ENCODE data around the gene PIF1.
"Not testable (repeated sequence)": the region's sequence is repeated elsewhere in the genome, so short reads cannot be mapped to it uniquely, and the experiment has no call there.

The PIF1 gene

DNA sequence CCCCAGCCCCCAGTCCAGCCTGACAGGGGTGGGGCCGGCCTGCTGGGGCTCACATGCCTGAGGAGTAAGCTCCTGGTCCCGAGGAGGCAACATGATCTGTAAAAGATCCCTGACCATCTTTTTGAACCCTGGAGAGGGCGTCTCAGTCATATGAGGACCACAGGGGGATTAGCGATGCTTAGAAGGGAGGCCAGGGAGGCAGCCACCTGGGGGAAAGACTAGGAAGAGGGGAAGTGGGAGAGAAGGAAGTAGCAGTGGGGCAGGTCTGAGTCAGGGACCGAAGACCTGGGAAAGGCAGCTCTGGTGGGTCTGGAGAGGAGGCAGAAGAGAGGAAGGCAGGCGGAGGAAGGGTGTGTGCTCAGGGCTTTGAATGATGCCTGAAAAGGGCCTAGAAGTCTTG is 18.9 kb downstream of the PIF1 start:
- Mint-ChIP-seq H3K27me3 (ENCODE audit: low read depth, poor library complexity) (peaks cover 21% of the 10 kb centered on the region), H3K4me3 (no peak overlapping the region), H3K27ac (no peak overlapping the region), H3K9me3 (no peaks in the 10 kb centered on the region), H3K4me1 (peaks cover 56% of the 10 kb centered on the region), H3K36me3 (ENCODE audit: low read depth) (no peaks in the 10 kb centered on the region)
- DNase-seq: no peak
- TF ChIP-seq, protein P1, sequence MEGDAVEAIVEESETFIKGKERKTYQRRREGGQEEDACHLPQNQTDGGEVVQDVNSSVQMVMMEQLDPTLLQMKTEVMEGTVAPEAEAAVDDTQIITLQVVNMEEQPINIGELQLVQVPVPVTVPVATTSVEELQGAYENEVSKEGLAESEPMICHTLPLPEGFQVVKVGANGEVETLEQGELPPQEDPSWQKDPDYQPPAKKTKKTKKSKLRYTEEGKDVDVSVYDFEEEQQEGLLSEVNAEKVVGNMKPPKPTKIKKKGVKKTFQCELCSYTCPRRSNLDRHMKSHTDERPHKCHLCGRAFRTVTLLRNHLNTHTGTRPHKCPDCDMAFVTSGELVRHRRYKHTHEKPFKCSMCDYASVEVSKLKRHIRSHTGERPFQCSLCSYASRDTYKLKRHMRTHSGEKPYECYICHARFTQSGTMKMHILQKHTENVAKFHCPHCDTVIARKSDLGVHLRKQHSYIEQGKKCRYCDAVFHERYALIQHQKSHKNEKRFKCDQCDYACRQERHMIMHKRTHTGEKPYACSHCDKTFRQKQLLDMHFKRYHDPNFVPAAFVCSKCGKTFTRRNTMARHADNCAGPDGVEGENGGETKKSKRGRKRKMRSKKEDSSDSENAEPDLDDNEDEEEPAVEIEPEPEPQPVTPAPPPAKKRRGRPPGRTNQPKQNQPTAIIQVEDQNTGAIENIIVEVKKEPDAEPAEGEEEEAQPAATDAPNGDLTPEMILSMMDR (IDR thresholded peaks at IDR 0.05): no peak

DNA sequence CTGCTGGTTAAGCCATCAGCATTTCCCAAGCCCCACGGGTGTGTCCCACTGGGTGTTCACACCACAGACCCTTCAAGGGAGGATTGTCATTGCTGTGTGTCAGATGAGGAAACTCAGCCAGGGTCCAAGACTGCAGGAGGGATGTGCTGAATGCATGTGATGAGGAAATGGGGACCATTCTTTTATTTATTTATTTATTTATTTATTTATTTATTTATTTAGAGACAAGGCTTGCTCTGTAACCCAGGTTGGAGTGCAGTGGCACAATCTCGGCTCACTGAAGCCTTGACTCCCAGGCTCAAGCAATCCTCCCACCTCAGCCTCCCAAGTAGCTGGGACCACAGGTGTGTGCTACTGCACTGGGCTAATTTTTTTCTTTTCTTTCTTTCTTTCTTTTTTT is 20.8 kb downstream of the PIF1 start:
- TF ChIP-seq, protein P1 (IDR thresholded peaks at IDR 0.05): no peak
- DNase-seq: no peak
- Mint-ChIP-seq H3K36me3 (ENCODE audit: low read depth) (peaks cover 6% of the 10 kb centered on the region), H3K4me1 (peaks cover 43% of the 10 kb centered on the region), H3K27ac (no peak overlapping the region), H3K4me3 (no peak overlapping the region), H3K9me3 (peaks cover 7% of the 10 kb centered on the region), H3K27me3 (ENCODE audit: low read depth, poor library complexity) (peaks cover 12% of the 10 kb centered on the region)

DNA sequence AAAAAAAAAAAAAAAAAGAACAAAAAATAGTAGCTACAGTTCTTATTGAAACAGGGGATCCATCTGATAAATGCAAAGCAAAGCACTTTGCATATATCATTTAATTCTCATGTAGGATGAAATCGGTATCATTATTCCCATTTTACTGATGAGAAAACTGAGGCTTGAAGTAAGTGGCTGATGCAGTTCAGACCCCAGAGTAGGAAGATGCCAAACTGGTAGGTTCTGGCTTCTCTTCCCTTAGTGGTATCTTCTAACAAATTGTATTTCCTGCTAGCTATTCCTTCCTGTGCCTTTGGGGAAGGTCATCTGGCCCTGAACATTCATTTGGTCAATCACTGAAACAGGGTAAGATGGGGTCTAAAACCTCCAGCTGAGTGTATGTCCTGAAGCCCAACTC is 21.9 kb downstream of the PIF1 start:
- Mint-ChIP-seq H3K36me3 (ENCODE audit: low read depth) (peaks cover 6% of the 10 kb centered on the region), H3K27me3 (ENCODE audit: low read depth, poor library complexity) (peaks cover 6% of the 10 kb centered on the region), H3K27ac (no peak overlapping the region), H3K4me3 (no peak overlapping the region), H3K9me3 (peaks cover 7% of the 10 kb centered on the region), H3K4me1 (peaks cover 34% of the 10 kb centered on the region)
- no peak for DNase-seq
- TF ChIP-seq, protein P1 (IDR thresholded peaks at IDR 0.05): no peak

DNA sequence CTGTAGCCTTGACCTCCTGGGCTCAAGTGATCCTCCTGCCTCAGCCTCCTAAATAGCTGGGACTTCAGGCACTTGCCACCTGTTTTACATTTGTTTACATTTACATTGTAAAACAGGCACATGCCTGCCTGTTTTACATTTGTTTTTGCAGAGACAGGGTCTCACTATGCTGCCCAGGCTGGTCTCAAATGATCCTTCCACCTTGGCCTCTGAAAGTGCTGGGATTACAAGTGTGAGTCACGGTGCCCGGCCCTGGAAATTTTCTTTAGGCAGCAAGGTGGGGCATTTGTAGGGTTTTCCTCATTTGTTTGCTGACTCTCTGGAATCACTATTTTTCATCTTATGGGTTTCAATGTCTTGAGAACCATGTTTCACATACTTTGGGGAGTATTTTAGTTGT is 25.0 kb downstream of the PIF1 start:
- no peak for DNase-seq
- Mint-ChIP-seq H3K27me3 (ENCODE audit: low read depth, poor library complexity) (peaks cover 3% of the 10 kb centered on the region), H3K4me1 (peaks cover 5% of the 10 kb centered on the region), H3K4me3 (no peak overlapping the region), H3K27ac (peak overlapping the region; percentile 10), H3K36me3 (ENCODE audit: low read depth) (peaks cover 6% of the 10 kb centered on the region), H3K9me3 (peaks cover 7% of the 10 kb centered on the region)
- TF ChIP-seq, protein P1 (IDR thresholded peaks at IDR 0.05): no peak

DNA sequence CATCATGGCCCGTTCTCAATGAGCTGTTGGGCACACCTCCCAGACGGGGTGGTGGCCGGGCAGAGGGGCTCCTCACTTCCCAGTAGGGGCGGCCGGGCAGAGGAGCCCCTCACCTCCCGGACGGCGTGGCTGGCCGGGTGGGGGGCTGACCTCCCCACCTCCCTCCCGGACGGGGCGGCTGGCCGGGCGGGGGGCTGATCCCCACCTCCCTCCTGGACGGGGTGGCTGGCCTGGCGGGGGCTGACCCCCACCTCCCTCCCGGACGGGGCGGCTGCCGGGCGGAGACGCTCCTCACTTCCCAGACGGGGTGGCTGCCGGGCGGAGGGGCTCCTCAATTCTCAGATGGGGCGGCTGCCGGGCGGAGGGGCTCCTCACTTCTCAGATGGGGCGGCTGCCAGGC is 26.5 kb downstream of the PIF1 start:
- not testable (repeated sequence) for H3K27ac Mint-ChIP-seq; H3K27me3 Mint-ChIP-seq (ENCODE audit: low read depth, poor library complexity); H3K4me1 Mint-ChIP-seq; H3K36me3 Mint-ChIP-seq (ENCODE audit: low read depth); H3K4me3 Mint-ChIP-seq; DNase-seq; H3K9me3 Mint-ChIP-seq

DNA sequence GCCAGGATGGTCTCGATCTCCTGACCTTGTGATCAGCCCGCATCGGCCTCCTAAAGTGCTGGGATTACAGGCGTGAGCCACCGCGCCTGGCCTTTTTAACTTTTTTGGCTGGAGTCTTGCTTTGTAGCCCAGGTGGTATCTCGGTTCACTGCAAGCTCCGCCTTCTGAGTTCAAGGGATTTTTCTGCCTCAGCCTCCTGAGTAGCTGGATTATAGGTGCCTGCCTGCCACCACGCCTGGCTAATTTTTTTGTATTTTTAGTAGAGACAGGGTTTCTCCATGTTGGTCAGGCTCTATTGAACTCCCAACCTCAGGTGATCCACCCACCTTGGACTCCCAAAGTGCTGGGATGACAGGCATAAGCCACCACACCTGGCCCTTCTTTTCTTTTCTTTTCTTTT is 29.5 kb downstream of the PIF1 start:
- H3K4me1 Mint-ChIP-seq; H3K27ac Mint-ChIP-seq; H3K36me3 Mint-ChIP-seq (ENCODE audit: low read depth); H3K27me3 Mint-ChIP-seq (ENCODE audit: low read depth, poor library complexity); DNase-seq; H3K4me3 Mint-ChIP-seq; H3K9me3 Mint-ChIP-seq: not testable (repeated sequence)

DNA sequence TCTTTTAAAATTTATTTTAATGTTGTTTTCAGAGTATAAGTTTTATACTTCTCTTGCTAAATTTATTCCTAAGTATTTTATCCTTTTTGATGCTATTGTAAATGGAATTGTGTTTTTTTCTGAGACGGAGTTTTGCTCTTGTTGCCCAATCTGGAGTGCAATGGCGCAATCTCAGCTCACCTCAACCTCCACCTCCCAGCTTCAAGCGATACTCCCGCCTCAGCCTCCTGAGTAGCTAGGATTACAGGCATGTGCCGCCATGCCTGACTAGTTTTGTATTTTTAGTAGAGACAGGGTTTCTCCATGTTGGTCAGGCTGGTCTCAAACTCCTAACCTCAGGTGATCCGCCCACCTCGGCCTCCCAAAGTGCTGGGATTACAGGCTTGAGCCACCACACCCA is 30.1 kb downstream of the PIF1 start:
- H3K4me1 Mint-ChIP-seq; H3K36me3 Mint-ChIP-seq (ENCODE audit: low read depth); DNase-seq; H3K27me3 Mint-ChIP-seq (ENCODE audit: low read depth, poor library complexity); H3K4me3 Mint-ChIP-seq; H3K9me3 Mint-ChIP-seq; H3K27ac Mint-ChIP-seq: not testable (repeated sequence)

DNA sequence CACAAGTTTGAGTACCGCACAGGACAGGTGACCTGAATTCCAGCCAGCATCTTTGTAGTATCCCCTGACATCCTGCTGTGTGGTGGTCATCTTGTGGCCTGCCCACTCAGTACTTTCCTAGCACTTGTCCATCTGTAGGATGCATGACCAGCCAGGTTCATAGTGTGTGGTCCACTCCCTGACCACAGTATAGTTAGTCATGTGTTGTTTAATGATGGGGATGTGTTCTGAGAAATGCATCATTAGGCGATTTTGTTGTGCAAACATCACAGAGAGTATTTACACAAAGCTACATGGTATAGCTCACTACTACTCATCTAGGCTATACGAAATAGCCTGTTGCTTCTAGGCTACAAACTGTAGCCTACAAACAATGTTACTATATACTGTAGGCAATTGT is 33.2 kb downstream of the PIF1 start:
- Mint-ChIP-seq H3K27me3 (ENCODE audit: low read depth, poor library complexity) (no peaks in the 10 kb centered on the region), H3K4me1 (no peaks in the 10 kb centered on the region), H3K27ac (peak overlapping the region; percentile 72)

More for the DNA sequence above, 33.2 kb downstream of the PIF1 start:
- TF ChIP-seq, protein P1 (IDR thresholded peaks at IDR 0.05): no peak
- Mint-ChIP-seq H3K4me3 (no peak overlapping the region), H3K9me3 (no peaks in the 10 kb centered on the region), H3K36me3 (ENCODE audit: low read depth) (no peaks in the 10 kb centered on the region)
- DNase-seq: no peak

All from nephron progenitor cell (in vitro differentiated cells).